Activated CD8-positive, alpha-beta memory T cell treated with anti-CD3 and anti-CD28 coated beads, Interleukin-2, amount 50 U/mL, for 1 hour (primary cell): ENCODE data around the gene MOCS3.

ENCODE experiments used
- DNase-seq: peaks from one replicate; pipeline ENCODE4 v3.0.0-alpha.2; 2020; ENCODE audit errors: extremely low read depth

MOCS3 gene

DNA sequence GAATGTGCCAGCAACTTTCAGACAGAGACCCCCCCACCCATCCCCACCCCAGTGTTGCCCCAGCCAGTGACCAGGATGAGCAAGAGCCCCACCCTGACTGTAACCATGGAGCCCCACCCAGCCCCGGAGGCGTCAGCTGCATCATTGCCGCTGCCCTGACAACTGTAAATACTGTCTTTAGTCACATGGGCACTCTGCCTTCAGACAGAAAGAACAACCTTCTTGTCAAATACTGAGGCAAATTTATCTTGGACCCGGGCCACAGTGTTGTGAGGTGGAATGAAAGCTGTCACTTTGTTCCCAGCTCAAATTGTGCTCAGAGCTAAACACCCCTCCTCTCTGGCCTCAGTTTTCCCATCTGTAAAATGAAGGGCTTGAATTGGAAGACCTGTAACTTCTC is 23.7 kb downstream of the MOCS3 start:
- DNase-seq: no peak

DNA sequence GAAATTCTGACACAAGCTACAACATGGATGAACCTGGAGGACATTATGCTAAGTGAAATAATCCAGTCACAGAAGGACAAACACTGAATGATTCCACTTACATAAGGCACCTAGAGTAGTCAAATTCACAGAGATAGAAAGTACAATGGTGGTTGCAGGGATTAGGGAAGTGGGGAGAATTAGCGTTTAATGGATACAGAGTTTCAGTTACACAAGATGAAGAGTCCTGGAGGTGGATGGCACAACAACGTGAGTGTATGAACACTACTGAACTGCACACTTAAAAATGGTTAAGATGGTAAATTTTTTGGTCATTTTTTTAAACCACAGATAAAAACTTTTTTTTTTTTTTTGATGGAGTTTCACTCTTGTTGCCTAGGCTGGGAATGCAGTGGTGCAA is 24.7 kb downstream of the MOCS3 start:
- no peak for DNase-seq

DNA sequence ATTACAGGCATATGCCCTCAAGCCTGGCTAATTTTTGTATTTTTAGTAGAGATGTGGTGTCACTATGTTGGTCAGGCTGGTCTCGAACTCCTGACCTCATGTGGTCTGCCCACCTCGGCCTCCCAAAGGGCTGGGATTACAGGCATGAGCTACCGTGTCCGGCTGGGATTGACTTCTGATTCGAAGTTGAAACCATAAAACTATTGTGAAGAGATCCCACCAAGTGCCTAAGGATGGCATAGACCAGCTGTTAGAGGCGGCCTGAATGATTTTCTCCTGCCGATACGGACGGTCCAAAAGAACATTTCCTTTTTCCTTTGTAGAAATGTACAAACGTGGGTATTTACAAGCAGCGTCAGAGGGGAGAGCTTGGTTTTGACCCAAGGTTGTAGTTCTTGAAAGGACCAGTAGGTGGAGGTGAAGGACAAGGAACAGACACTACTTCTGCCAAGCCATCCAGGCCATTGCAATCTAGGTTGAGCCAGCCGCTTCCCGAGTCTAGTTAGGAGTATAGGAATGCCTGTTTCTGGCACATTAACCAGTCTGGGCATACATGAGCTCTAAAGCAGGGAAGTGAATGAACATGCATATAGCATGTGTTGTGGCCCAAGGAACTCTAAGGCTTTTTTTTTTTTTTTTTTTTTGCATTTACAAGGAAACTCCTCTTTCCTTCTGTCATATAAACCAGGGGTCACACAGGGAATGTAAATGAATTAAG is 29.0 kb downstream of the MOCS3 start:
- no peak for DNase-seq

DNA sequence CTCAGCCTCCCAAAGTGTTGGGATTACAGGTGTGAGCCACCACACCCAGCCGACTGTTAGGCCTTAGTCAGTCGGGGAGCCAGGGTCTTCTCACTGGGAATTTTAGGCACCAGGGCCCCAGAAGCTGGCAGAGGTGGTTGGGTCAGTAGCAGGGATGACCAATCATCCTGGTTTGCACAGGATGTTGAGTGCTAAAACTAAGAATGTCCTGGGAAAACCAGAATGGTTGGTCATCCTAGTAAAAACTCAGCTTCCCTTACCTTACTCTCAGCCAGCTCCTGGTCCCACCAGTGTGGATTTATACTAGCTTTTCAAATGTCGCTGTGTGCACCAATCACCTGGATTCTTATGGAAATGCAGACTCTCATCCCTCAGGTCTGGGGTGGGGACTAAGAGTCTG is 32.5 kb downstream of the MOCS3 start:
- no peak for DNase-seq

DNA sequence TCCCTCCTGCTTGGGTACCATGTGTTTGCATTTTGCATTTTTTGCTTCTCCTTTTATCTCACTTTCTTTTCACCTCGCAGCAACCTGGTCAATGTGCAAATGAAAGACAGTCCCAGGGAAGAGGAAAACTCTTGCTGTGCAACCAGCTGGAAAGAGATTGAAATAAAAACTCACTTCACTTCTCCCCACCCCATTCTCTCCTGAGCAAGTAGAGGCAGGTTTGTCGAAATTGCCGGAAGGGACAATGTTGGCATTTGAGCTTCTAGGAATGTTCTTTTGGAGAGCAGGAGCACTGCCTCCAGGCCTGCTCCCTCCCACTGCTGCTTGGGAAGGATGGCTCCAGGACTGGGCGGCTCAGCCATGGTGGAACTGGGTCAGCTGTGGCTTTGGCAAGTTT is 33.7 kb downstream of the MOCS3 start:
- DNase-seq: no peak

DNA sequence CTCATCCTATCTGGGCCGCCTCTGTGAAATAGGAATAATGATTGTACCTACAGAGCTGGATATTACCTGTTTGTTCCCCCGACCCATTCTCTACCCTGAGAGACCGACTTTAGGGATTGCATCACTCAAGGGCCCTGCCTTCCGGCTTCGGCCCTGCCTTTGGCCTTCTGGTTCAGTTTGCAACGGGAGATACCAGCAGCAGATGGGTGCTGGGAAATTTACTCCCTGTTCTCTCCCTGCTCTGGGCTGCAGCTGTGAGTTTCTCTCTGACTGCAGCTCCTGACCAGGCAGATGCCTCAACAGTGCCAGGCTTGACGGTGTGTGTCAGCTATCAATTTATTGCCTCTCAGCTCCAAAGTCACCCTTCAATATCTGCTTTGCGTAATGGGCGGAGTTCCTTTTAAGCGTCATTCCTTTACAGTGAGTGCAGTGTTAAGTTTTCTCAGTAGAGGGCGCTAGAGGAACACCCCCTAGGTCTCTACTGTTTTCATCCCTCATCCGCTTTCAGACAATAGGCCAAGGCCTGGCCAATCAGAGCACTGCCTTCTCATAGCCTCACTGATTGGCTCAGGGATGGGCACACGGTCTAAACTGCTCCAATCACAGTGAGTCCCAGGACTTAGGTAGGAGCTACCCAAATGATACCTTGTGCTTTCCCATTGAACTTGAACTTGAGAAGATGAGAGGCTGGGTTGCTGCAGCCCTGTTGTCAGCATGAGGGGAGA is 34.3 kb downstream of the MOCS3 start:
- no peak for DNase-seq

DNA sequence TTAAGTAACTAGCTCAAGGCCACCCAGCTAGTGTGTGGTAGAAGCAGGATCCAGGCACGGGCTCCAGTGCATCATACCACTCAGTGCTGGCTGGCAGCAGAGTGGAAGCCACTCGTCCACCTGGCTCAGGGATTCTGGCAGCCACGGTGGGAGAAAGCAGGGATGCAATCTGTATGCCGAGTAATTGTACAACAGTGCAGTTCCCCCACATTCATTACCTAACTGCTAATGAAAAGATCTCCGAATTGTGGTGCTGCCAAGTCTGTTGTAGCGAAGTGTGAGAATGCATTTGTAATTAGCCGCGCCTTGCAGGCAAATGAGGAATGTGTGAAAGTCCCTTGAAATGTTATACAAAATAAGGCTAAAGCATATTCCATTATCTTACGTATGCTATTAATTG is 35.3 kb downstream of the MOCS3 start:
- no peak for DNase-seq

DNA sequence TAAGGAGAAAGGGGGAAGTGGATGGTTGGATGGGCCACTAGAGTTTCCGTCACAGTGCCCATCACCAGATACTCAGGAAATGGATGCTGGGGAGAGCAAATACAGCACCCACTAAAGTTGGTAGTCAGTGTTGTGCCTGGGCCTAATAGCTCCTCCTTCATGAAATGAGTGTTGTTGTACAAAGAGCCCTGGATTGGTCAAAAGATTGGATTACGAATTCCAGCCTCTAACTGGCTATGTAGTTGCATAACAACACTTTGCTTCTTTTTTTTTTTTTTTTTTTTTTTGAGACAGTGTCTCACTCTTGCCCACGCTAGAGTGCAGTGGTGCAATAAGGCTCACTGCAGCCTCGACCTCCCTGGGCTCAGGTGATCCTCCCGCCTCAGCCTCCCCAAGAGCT is 36.9 kb downstream of the MOCS3 start:
- no peak for DNase-seq

DNA sequence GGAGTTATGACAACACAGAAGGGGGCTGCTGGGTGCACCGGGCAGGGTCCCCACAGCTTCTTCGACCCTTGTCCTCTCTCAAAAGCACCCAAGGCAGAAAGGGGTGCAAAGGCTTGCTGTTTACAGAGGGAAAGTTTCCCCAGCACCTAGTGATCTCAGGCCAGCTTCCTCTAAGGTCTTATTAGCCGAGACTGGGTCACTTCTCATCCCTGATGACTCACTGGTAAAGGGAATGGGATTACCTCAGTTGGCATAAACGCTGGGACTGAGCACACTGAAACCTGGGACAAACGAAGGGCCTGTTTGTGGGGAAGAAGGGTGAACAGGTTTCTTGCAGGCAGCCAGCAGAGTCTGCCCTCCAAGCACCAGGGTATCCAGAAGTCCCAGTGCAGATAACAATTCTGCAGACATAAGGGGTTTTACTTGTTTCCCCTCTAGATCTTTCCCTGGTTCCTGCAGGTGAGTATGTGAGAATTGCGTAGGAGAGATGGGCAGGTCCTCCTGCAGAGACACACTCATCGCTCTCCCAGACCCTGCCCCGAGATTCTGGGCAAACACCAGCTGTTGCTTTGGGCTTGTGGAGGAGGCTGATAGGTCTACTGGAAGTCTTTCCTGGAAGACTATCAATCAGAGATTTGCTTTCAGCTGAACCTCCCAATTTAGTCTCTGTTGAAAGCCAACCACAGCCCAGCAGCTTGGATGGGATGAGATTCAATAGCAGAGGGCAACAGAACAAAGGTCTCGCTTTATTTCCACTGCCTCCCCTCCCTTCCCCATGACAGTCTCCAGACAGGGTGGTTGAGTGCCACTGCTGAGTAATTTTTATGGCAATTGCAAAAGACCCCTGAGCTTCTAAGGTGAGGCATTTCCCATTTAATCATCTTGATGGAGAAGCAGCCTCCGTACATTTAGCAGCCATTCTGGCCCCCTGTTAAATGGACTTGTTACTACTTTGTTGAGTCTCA is 38.6 kb downstream of the MOCS3 start:
- no peak for DNase-seq

DNA sequence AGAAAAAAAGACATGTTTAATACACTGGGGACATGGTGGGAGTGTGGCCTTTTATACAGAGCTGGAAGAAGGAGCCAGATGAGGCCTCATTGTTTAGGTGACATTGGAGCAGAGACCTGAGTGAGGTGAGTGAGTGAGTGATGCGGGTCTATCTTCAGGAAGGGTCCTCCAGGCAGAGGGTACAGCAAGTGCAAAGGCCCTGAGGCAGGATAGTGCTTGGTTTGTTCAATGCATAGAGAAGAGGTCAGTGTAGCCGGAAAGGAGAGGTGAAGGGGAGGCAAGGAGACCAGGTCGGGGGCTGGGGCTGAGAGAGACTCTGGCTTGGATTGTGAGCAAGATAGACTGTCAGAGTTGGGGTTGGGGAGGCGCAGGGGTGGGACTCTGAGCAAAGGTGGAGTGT is 40.7 kb downstream of the MOCS3 start:
- DNase-seq: no peak

DNA sequence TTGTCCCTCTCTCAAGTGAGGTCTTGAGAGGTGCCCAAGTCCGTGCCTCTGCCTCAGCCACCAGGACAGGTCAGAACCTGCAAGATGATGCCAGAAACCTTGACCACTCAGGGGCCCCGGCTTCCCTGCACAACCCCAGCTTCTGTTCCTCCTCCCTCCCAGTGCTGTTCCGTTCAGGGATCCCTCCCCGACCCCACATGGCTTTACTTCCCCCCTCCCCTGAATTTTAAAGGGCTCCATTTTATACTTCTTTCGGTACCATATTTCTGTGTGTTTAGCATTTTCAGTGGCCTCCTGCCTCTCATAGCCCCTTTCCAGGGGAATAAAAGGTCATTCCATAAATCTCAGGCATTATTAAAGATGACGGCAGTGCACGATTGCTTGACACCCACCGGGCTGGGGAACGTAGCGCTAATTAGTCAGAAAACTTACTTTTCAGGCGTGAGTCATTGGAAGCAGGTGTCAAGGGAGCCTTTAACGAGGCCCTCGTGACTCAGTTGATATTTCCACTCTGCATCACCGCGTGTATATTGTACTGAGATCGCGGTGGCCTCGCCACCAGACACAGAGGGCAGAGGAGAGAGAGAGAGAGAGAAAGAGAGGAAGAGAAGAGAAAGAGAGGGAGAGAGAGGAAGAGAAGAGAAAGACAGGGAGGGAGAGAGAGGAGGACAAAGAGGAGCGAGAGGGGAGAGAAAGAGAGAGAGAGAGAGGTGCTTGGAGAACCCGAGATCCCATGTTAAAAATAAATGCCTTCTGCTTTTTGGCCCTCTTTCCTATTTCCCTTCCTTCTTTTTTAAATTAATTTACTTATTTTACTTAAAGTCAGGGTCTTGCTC is 43.0 kb downstream of the MOCS3 start:
- DNase-seq: no peak

DNA sequence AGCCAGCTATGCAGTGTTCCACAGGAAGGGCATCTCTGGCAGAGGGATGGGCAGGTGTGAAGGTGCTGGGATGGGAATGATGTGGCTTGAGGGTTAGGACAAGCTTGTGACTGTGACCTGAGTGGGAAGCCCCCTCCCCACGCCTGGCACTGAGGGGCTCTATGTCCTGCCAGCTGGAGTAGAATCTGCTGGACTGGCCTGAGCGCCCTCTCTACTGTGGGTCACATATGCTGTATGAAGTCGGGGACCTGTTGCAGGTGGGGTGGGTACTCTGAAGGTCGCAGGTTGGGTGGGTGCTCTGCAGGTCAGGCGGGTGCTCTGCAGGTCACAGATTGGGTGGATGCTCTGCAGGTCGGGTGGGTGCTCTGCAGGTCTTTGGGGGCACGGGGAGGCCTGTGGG is 44.0 kb downstream of the MOCS3 start:
- no peak for DNase-seq

DNA sequence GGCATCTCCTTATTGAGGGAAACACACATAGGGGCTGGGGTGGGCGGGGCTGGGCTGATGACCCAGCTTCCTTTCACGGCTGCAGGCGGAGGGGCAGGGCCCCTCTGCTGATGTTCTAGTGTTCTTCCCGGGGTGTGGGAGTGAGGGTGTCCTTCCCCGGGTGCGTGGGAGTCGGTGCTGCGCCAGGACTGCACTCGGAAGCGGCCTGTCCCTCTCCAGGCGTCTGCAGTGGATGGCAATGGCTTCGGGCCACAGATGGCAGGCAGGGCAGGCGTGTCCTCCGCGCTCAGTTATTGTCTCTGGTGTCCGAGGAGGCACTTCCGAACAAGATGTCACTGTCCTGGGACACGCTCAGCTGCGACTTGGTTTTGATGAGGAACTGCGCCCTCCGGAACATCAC is 45.1 kb downstream of the MOCS3 start:
- DNase-seq: no peak

DNA sequence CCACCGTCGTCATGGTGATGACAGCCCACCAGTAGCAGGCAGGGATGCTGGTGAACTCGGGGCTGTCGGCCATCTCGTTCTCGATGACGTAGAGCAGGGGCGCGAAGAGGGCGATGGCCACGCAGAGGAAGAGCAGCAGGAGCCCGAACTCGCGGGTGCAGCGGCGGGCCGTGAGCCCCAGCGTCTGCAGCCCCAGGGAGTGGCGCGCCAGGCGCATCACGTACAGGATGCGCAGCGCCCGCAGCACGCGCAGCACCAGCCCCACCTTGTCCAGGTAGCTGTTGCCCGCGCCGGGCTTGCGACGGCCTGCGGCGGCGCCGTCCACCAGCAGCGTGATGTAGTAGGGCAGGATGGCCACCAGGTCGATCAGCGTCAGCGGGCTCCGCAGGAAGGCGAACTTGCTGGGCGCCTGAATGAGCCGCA is 45.7 kb downstream of the MOCS3 start:
- no peak for DNase-seq

DNA sequence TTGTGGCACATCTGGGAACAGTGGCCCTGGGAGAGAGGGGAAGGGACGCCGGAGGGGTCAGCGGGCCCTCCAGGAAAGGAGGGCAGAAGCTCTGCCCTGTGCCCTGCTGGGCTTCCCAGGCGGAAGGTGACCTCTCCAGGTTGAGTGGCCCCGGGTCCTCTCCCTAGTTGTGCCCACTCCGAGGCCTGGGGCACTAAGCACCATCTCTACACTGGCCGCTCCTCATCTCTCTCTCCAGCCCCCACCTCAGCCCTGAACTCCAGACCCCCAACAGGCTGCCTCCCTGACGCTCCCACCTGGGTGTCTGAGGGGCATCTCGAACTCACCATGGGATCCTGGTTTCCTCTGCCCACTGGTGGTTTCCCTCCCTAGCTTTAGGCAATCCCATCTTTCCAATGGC is 46.2 kb downstream of the MOCS3 start:
- no peak for DNase-seq

DNA sequence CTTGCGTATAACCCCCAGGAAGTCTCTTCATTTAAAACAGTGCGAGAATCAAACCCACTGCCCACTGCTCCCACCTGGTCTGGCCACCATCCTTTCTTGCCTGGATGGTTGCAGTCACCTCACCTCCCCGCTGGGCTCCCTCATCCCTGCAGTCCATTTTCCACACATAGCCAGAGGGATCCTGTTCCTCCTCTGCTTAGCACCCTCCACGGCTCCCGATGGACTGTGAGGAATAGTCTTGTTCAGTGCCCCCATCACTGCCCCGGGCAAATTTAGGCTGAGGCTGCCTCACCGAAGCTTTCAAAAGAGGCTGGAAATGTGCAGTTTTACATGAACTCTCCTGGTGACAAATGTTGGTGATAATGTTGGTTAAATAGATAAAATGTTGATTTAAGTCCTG is 46.6 kb downstream of the MOCS3 start:
- DNase-seq: no peak

DNA sequence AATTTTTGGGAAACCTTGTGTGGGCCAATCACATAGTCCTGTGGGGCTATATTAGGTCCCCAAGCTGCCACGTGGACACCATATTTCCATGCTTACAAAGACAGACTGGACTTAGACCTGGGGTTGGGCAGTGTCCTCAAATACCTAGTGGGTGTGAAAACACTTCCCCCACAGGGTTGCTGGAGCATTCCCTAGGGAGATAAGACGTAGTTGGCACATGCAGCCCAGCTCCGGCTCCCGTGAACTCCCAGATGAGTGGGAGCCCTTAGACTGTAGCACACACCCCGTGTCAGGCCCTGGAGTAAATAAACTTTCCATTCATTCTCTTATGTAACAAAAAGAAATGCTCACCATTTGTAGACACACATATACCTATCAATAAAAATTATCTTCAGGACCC is 50.1 kb downstream of the MOCS3 start:
- no peak for DNase-seq

DNA sequence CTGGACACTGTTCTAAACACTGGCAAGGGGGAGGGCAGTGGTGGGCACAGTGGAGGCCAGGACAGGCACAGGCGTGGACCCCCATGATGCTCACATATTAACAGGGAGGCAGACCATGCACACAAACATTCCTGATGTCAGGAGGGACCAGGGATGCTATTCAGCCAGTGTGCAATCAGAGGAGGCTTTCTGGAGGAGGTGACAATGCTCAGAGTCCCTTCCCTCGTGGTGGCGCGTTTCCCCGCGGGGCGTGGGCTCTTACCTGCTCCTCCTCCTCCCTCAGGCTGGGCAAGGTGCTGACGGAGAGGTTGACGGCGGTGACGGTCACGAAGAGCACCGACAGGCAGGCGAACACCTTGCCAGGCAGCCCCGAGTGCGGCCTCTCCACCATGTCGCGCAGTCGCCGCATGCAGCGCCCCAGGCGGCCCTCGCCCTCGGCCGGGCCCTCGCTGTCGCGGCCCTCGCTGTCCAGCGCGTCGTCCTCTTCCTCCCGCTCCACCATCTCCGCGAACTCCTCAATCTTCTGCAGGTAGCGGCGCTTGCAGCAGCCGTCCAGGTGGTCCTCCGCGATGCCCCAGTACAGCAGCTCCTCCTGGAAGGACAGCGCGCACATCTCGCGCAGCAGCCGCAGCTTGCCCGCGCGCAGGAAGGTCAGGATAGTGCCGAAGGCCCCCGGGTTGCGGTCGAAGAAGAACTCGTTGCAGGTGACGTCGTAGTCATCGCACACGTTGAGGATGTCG is 50.9 kb downstream of the MOCS3 start:
- DNase-seq: no peak

DNA sequence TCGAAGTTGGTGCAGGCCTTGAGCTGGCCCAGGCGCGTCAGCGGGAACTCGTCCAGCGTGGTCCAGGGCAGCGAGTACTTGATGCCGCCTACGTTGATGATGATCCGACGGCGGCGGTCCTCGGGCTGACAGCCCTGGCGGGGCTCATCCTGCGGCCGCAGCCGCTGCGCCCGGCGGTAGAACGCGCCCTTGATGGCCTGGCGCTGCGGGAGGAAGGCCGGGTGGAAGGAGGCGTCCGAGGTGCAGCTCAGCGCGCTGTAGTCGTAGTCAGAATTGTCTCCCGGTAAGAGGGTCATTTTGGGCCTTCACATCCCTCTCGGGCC is 51.4 kb downstream of the MOCS3 start:
- no peak for DNase-seq

DNA sequence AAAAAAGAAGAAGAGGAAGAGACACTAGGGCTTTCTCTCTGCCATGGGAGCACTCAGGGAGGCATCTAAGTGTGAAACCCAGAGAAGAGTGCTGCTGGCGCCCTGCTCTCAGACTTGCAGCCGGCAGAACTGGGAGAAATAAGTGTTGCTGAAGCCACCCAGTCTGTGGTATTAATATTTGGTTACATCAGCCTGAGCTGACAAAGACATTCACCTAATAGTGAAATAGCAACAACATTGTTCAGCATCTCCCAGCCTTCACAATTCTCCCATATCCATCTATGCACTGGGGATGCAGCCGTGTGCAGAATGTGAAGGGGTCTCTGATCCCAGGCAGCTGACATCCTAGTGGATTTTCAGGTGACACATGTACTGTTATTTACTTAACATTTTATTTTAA is 52.3 kb downstream of the MOCS3 start:
- no peak for DNase-seq

DNA sequence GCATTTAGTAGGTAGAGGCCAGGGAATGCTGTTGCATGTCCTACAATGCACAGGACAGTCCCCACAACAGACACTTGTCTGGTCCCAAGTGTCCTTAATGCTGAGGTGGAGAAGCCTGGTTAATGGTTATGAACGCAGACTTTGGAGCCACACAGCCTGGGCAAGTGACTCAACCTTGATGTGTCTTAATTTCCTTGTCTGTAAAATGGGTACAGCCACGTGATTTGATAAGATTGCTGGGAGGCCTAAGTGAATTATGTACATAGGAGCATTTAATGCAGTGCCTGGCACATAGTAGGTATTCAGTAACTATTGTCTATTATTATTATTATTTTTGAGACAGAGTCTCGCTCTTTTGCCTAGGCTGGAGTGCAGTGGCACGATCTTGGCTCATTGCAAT is 52.9 kb downstream of the MOCS3 start:
- DNase-seq: no peak
